ENCODE measurements around the gene SMC6. TPM values are rescaled to one million over a fixed set of nuclear protein-coding genes. Genes with fewer than 3 reads are reported as not detected.

The SMC6 gene
- total RNA-seq, 1 experiment from 2014 or later = 46.7 TPM

- CTCF ChIA-PET = no interaction called here
- Mint-ChIP-seq H3K4me3 (no peak overlapping the region), H3K36me3 (peaks cover 35% of the 10 kb centered on the region), H3K27ac (no peak overlapping the region), H3K4me1 (no peaks in the 10 kb centered on the region), H3K27me3 (ENCODE audit: low read depth) (no peaks in the 10 kb centered on the region), H3K9me3 (no peaks in the 10 kb centered on the region)
- ATAC-seq (no peak), DNase-seq (ENCODE audit: low spot score) (no peak)
- POLR2A ChIA-PET = interaction anchor here (0.6 kb wide), 1 partner anchor 69 kb away, joined by 3 read pairs; no protein-coding TSS in a partner anchor
- no peak for TF ChIP-seq SP1 (CRISPR knock-in tag; conservative IDR thresholded peaks at IDR 0.05)
- no peak for TF ChIP-seq TCF7 (CRISPR knock-in tag; IDR thresholded peaks at IDR 0.05; ENCODE audit: low read depth)
These were observed 46.8 kb downstream of the SMC6 start for GRCh38 chr2:17706845-17707244.

- H3K36me3 Mint-ChIP-seq = peaks cover 74% of the 10 kb centered on the region
These were observed 62.8 kb downstream of the SMC6 start for GRCh38 chr2:17690776-17691175.

GRCh38 chr2:17689010-17689409 lies 64.6 kb downstream of the SMC6 start:
- Mint-ChIP-seq H3K9me3 (peaks cover 7% of the 10 kb centered on the region; the same call in 1 of the 2 replicates), H3K4me3 (no peak overlapping the region), H3K4me1 (no peaks in the 10 kb centered on the region), H3K27ac (no peak overlapping the region), H3K27me3 (ENCODE audit: low read depth) (no peaks in the 10 kb centered on the region), H3K36me3 (peaks cover 58% of the 10 kb centered on the region)
- ATAC-seq (no peak), DNase-seq (ENCODE audit: low spot score) (no peak)
- CTCF ChIA-PET = no interaction called here
- POLR2A ChIA-PET = no interaction called here
- TF ChIP-seq IRF2 (CRISPR knock-in tag; IDR thresholded peaks at IDR 0.05; ENCODE audit: borderline replicate concordance, low read depth) = no peak

More at GRCh38 chr2:17690776-17691175, 62.8 kb downstream of the SMC6 start:
- Mint-ChIP-seq H3K4me1 (no peaks in the 10 kb centered on the region), H3K9me3 (peaks cover 7% of the 10 kb centered on the region; the same call in 1 of the 2 replicates), H3K27me3 (ENCODE audit: low read depth) (no peaks in the 10 kb centered on the region), H3K27ac (no peak overlapping the region), H3K4me3 (no peak overlapping the region)
- no peak for DNase-seq (ENCODE audit: low spot score)
- TF ChIP-seq NR2C2 (CRISPR knock-in tag; IDR thresholded peaks at IDR 0.05) (no peak), ZNF232 (CRISPR knock-in tag; IDR thresholded peaks at IDR 0.05) (no peak), AR (CRISPR knock-in tag; IDR thresholded peaks at IDR 0.05) (no peak), CBFB (CRISPR knock-in tag; IDR thresholded peaks at IDR 0.05; ENCODE audit: low read depth) (no peak), OVOL2 (CRISPR knock-in tag; IDR thresholded peaks at IDR 0.05; ENCODE audit: borderline replicate concordance) (no peak)
- ChIA-PET POLR2A (no interaction called here), CTCF (interaction anchor here (1.9 kb wide), 1 partner anchor 20 kb away, joined by 5 read pairs; no protein-coding TSS in a partner anchor)
- ATAC-seq = no peak

GRCh38 chr2:17688600-17688999 lies 65.0 kb downstream of the SMC6 start:
- no peak overlapping the region for H3K4me3 Mint-ChIP-seq
- H3K4me1 Mint-ChIP-seq = no peaks in the 10 kb centered on the region
- H3K27me3 Mint-ChIP-seq (ENCODE audit: low read depth) = no peaks in the 10 kb centered on the region
- TF ChIP-seq ZNF416 (CRISPR knock-in tag; IDR thresholded peaks at IDR 0.05) (no peak), ZNF121 (CRISPR knock-in tag; IDR thresholded peaks at IDR 0.05) (no peak), CTCF (IDR thresholded peaks at IDR 0.05) (no peak), ATF1 (CRISPR knock-in tag; IDR thresholded peaks at IDR 0.05) (no peak), CREM (CRISPR knock-in tag; IDR thresholded peaks at IDR 0.05) (no peak), ESRRA (CRISPR knock-in tag; IDR thresholded peaks at IDR 0.05; ENCODE audit: borderline replicate concordance) (no peak), NFYB (CRISPR knock-in tag; conservative IDR thresholded peaks at IDR 0.05; ENCODE audit: low read depth) (no peak)
- peaks cover 7% of the 10 kb centered on the region; the same call in 1 of the 2 replicates for H3K9me3 Mint-ChIP-seq
- no peak overlapping the region for H3K27ac Mint-ChIP-seq
- peaks cover 54% of the 10 kb centered on the region for H3K36me3 Mint-ChIP-seq
- DNase-seq (ENCODE audit: low spot score) (no peak), ATAC-seq (no peak)
- ChIA-PET POLR2A (no interaction called here), CTCF (no interaction called here)
